ENCODE data around the gene OTP. TPM values are rescaled to one million over a fixed set of nuclear protein-coding genes. Genes with fewer than 3 reads are reported as not detected.
A peak's percentile ranks its signal among the peaks of the same experiment; 100 is the strongest.

OTP gene
- not detected in 2 replicates for total RNA-seq
- not detected for polyA plus RNA-seq (2012)

- no peak for DNase-seq (ENCODE audit: low read depth)
Measured at GRCh38 chr5:77637998-77638762, at the start of gene OTP. TSS of gene OTP (minus strand) at chr5:77638713. CDS start at chr5:77638549, 164 bp downstream.

- DNase-seq (ENCODE audit: low read depth), result peak; percentile 13
Measured at GRCh38 chr5:77683171-77683732, 44.7 kb upstream of the OTP start.

GRCh38 chr5:77670526-77670925 is 32.0 kb upstream of the OTP start:
- DNase-seq (ENCODE audit: low read depth), result no peak

DNA sequence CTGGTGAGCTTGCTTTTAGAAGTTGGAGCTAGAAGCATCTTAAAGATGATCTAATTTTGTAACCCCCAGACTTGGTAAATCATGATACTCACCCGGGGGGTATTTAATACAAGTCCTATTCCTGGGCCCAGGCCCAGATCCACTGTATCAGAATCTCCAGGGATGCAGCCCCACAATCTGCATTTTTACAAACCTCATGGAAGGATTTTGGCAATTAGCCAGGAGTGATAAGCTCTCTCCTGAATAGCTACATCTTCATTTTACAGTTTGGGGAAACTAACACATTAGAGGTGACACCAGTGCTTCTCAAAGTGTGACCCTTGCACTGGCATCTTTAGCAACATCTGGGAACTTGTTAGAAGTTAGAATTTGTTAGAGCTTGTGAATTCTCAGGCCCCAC is 31.2 kb upstream of the OTP start:
- DNase-seq (ENCODE audit: low read depth), result no peak

GRCh38 chr5:77663090-77663863 is 24.8 kb upstream of the OTP start:
- no peak for DNase-seq (ENCODE audit: low read depth)

DNA sequence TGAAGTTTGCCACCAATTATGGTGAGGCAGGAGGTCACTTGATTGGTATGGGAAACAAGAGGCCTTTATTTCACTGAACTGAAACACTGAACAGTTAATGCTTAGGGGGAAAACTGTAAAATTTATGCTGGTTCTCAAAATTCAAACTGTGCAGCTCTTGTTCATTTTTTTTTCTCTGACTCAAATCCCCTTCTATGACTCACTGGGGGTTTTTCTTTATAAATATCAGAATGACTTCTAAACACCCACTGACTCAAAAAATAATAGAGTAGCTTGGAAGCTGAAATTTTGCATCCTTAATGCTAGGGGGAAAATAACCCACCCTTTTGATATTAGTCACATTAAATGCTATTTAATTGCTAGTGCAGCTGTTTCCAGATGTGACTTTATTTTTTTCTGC is 24.1 kb upstream of the OTP start:
- DNase-seq (ENCODE audit: low read depth), result no peak

GRCh38 chr5:77658662-77659061 is 20.1 kb upstream of the OTP start:
- DNase-seq (ENCODE audit: low read depth), result no peak

GRCh38 chr5:77651343-77651742 is 12.8 kb upstream of the OTP start:
- DNase-seq (ENCODE audit: low read depth), result no peak

GRCh38 chr5:77650686-77651085 is 12.2 kb upstream of the OTP start:
- no peak for DNase-seq (ENCODE audit: low read depth)

DNA sequence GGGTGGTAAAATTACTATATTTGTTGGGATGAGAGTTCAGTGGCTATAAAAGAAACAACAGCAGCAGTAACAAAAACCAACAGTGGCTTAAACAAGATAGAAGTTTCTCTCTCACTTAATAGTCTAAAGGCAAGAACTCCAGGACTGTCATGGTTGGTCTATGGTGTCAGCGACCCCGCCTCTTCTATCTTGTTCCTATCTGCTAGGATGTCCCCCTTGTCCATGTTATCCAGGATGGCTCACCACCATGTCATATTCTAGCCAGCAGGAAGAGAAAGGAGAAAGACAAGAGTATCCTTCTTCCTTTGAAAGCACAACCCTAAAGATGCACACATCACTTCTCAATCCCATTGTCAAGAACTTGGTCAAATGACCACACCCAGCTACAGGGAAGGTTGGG is 11.3 kb upstream of the OTP start:
- DNase-seq (ENCODE audit: low read depth), result no peak

DNA sequence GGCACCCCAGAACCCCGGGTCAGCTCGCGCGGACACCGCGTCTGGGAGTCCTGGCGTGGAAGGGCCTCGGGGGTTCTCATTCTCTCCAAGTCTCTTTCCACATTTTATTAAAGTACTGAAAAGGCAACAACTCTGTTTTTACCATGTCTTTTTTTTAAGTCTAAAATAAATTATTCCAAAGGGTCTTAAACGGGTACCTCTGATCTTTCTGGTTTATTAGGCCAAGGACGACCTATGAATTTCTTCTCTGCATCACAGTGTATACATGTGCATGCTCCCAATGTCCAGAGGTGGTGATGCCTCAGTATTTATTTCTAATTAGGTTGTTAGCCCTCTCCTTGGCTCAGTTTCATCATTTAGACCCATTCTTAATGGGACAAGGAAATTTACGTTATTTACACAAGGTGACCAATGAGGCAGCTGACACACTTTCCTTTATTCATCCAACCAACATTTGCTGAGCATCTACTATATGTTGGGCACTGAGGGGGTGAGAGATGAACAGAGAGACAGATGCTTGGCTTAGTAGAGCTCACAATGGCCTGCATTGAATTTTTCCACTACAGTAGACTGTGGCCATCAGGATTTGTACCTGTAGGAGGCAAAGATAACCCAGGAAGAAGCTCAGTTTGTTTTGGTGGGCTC is 7.6 kb upstream of the OTP start:
- no peak for DNase-seq (ENCODE audit: low read depth)

DNA sequence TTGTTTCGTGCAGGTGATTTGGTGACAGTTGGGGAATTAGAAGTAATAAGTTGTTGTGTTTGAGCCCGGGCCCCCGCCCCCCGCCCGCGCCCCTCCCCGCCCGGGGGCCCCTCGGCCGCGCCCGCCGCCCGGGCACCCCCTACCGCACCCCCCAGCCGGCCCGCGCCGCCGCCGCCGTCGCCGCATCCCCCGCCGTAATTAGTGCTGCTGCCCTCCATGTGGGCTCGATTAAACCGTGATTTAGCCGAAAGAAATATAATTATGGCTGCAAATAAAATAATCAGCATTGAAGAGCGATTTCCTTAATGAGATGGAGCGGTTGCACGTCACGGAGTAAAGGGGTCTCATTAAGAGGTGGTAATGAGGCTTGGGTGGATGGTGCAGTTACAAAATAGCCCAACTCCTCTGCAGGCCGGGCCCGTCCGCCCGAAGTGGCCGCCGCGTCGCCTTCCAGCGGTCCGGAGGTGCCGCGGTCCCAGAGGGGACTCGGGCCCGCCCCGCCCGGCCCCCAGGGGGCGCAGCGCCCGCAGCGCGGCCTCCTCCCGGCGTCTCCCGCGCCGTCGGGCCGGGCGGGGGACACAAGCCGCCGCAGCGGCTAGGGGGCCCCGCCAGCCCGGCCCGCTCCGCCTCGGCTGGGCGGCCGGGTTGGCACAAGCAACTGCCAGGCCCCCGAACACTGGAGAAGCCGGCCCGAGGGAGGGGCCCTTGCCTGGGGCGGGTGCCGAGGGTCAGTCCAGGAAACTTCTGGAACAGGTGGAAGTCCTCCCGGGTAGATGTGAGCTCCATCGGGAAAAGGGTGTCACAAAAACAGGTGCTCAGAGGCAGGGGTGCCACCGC is 6.9 kb upstream of the OTP start:
- peak; percentile 44 for DNase-seq (ENCODE audit: low read depth)

GRCh38 chr5:77644371-77645157 is 6.1 kb upstream of the OTP start:
- no peak for DNase-seq (ENCODE audit: low read depth)

DNA sequence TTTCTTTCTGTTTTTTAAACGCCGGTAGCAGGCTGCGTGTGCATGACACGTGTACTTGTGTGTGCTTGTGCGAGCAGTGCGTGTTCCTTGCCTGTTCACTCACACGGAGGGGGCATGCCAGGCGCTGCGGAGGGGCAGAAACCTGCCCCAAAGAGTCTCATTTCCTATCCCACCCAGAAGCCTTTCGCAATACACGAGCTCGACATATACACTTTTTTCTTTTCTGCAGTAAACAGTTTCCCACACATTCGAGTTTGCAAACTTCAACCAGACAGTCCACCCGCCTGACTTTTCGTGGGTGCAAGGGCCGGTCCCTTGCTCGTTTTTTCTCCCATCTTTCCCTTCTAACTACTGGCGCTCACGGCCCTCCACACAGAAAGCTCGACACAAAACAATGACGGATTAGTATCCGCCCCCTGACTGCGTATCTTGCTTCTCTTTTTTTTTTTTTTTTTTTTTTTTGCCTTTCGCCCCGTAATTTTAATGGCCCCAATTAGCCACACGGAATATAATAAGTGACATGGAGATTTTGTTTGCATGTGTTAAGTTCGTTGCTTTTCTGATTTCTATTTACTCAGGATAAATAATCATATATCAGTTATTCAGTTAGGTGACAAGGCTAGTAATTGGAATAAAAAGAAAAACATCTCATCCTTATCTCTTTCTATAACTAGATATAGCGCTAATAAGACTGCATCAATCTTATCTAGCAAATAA is 5.3 kb upstream of the OTP start:
- no peak for DNase-seq (ENCODE audit: low read depth)

GRCh38 chr5:77642738-77643653 is 4.5 kb upstream of the OTP start:
- DNase-seq (ENCODE audit: low read depth), result no peak

DNA sequence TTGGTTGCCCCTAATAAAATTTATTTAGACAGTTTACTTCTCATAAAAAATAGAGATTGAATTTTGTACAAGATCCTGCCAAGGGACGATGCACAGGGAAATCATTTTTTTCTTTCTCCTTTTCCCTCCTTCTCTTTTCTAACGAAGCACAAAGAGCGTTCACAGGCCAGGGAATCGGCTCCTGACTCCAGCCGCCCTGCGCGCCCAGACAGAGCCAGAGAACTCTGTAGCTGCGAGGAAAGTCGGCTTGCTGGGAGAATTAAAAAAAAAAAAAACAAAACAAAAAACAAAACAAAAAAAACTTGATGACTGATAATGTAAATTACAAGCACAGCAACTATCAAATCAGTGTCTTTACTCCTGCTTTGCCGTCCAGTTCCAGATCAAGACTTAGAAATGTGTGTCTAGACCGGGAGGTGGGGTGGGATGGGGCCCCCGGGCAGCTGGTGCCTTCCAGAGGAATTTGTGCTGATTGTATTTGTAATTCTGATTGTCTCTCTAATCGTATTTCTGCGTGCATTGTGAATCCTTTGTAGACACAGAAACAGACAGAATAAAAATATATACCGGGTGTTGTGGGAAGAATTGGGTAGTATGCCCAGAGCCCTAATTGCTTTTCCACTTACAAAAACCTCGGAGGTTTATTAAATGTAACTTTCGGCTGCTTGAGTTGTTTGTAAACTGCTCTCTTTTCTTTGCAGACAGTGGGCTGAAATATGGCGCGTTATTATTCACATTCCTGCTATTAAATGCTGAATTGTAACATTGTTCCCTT is 3.6 kb upstream of the OTP start:
- no peak for DNase-seq (ENCODE audit: low read depth)

GRCh38 chr5:77641397-77641943 is 3.0 kb upstream of the OTP start:
- no peak for DNase-seq (ENCODE audit: low read depth)

All from myocyte (in vitro differentiated cells).